ENCODE results near the gene RAB1A. TPM values are rescaled to one million over a fixed set of nuclear protein-coding genes. Genes with fewer than 3 reads are reported as not detected.

Gene RAB1A
- total and polyA plus RNA-seq, 2 experiments from 2014 or later, result 94.8 to 172 TPM

- no peak for TF ChIP-seq REST (IDR thresholded peaks at IDR 0.05; ENCODE audit: unreplicated experiment)
- no peak for TF ChIP-seq CREB1 (CRISPR knock-in tag; IDR thresholded peaks at IDR 0.05; ENCODE audit: low read depth)
- TF ChIP-seq ETS1 (IDR thresholded peaks at IDR 0.05), result no peak
- no peak for TF ChIP-seq JUNB (IDR thresholded peaks at IDR 0.05; ENCODE audit: unreplicated experiment)
- TF ChIP-seq ZNF331 (CRISPR knock-in tag; IDR thresholded peaks at IDR 0.05; ENCODE audit: low read depth), result no peak
- TF ChIP-seq EZH2phosphoT487 (IDR thresholded peaks at IDR 0.05; ENCODE audit: unreplicated experiment), result no peak
- no peak for TF ChIP-seq STAT1 (IDR thresholded peaks at IDR 0.05; ENCODE audit: unreplicated experiment)
- TF ChIP-seq POLR2AphosphoS5 (IDR thresholded peaks at IDR 0.05; ENCODE audit: low read depth), result no peak
- no peak for TF ChIP-seq CTCF (conservative IDR thresholded peaks at IDR 0.05; ENCODE audit: low read depth in 2 of 2)
These were observed 50.9 kb downstream of the RAB1A start (continued) for GRCh38 chr2:65079017-65079416.

- H3K27ac ChIP-seq (ENCODE audit: low read depth), result peak overlapping the region; percentile 3
- DNase-seq (ENCODE audit: low spot score), result no peak
- no peak overlapping the region for H3K27ac Mint-ChIP-seq
These were observed 52.0 kb downstream of the RAB1A start for GRCh38 chr2:65077898-65078297.

More at GRCh38 chr2:65077898-65078297, 52.0 kb downstream of the RAB1A start:
- Mint-ChIP-seq H3K27me3 (ENCODE audit: insufficient read depth, low read depth, poor library complexity) (peaks cover 4% of the 10 kb centered on the region), H3K36me3 (ENCODE audit: low read depth) (peaks cover 79% of the 10 kb centered on the region), H3K4me1 (peaks cover 31% of the 10 kb centered on the region), H3K4me3 (peak overlapping the region; percentile 4; the same call in 1 of the 3 replicates), H3K9me3 (no peaks in the 10 kb centered on the region)
- Histone ChIP-seq H3K27me3 (ENCODE audit: insufficient read depth) (no peaks in the 10 kb centered on the region), H4K20me1 (replicated peaks; ENCODE audit: insufficient read depth) (peaks cover 21% of the 10 kb centered on the region), H3K79me2 (replicated peaks; ENCODE audit: insufficient read depth) (no peaks in the 10 kb centered on the region), H3F3A (replicated peaks; ENCODE audit: low read depth) (peaks cover 3% of the 10 kb centered on the region; the same call in 1 of the 2 replicates), H3K4me3 (no peak overlapping the region), H3K4me1 (ENCODE audit: insufficient read depth) (peaks cover 23% of the 10 kb centered on the region), H2AFZ (no peak overlapping the region), H3K36me3 (ENCODE audit: insufficient read depth) (peaks cover 22% of the 10 kb centered on the region), H3K4me2 (no peak overlapping the region; the same call in 1 of the 2 replicates), H3K9me2 (ENCODE audit: insufficient read depth) (no peaks in the 10 kb centered on the region)
- ATAC-seq, result peak; percentile 8
- no peak for TF ChIP-seq ETS1 (IDR thresholded peaks at IDR 0.05)
- no peak for TF ChIP-seq EZH2phosphoT487 (IDR thresholded peaks at IDR 0.05; ENCODE audit: unreplicated experiment)
- no peak for TF ChIP-seq NANOG (IDR thresholded peaks at IDR 0.05; ENCODE audit: borderline replicate concordance)
- TF ChIP-seq EZH2 (IDR thresholded peaks at IDR 0.05; ENCODE audit: low read depth, unreplicated experiment), result no peak
- no peak for TF ChIP-seq POLR2AphosphoS5 (IDR thresholded peaks at IDR 0.05; ENCODE audit: low read depth)
- TF ChIP-seq CREB1 (CRISPR knock-in tag; IDR thresholded peaks at IDR 0.05; ENCODE audit: low read depth), result no peak
- no peak for TF ChIP-seq ZNF331 (CRISPR knock-in tag; IDR thresholded peaks at IDR 0.05; ENCODE audit: low read depth)
- TF ChIP-seq CTCF (conservative IDR thresholded peaks at IDR 0.05; ENCODE audit: low read depth in 2 of 2), result no peak

Measured in GM23338 (cell line).